Activated naive CD4-positive, alpha-beta T cell treated with anti-CD3 and anti-CD28 coated beads, Interleukin-2, amount 50 U/mL, for 72 hours (primary cell): ENCODE data around the gene ZNF280D. TPM values are rescaled to one million over a fixed set of nuclear protein-coding genes. Genes with fewer than 3 reads are reported as not detected.
"Not testable (repeated sequence)": the region's sequence is repeated elsewhere in the genome, so short reads cannot be mapped to it uniquely, and the experiment has no call there.

Source experiments
- ATAC-seq, 2 donors: fragments of 150-1000 bp; cut with Tn5 transposase; 2 replicates each; pipeline ENCODE4 v1.10.0; 2021; ENCODE audit warnings: mild to moderate bottlenecking in 2 of 2, moderate library complexity in 2 of 2
- DNase-seq, 2 donors: peaks; one replicate each; pipeline ENCODE4 v3.0.0; 2021 to 2022; ENCODE audit warnings: low spot score in 2 of 2
- H3K27ac Mint-ChIP-seq, 2 donors: one replicate each; pipeline ENCODE4 v1.8.0; 2022; ENCODE audit warnings: mild to moderate bottlenecking in 2 of 2, mixed read lengths in 2 of 2
- H3K36me3 Mint-ChIP-seq, 2 donors: one replicate each; pipeline ENCODE4 v1.8.0; 2022; ENCODE audit warnings: mixed read lengths in 2 of 2
- H3K9me3 Mint-ChIP-seq, 2 donors: one replicate each; pipeline ENCODE4 v1.8.0; 2022; ENCODE audit warnings: mixed read lengths in 2 of 2
- total RNA-seq, 2 donors: library from RNA; stranded (reverse); gene quantifications; one replicate each; pipeline ENCODE4 v1.2.3, GENCODE V29; 2022

The ZNF280D gene, protein sequence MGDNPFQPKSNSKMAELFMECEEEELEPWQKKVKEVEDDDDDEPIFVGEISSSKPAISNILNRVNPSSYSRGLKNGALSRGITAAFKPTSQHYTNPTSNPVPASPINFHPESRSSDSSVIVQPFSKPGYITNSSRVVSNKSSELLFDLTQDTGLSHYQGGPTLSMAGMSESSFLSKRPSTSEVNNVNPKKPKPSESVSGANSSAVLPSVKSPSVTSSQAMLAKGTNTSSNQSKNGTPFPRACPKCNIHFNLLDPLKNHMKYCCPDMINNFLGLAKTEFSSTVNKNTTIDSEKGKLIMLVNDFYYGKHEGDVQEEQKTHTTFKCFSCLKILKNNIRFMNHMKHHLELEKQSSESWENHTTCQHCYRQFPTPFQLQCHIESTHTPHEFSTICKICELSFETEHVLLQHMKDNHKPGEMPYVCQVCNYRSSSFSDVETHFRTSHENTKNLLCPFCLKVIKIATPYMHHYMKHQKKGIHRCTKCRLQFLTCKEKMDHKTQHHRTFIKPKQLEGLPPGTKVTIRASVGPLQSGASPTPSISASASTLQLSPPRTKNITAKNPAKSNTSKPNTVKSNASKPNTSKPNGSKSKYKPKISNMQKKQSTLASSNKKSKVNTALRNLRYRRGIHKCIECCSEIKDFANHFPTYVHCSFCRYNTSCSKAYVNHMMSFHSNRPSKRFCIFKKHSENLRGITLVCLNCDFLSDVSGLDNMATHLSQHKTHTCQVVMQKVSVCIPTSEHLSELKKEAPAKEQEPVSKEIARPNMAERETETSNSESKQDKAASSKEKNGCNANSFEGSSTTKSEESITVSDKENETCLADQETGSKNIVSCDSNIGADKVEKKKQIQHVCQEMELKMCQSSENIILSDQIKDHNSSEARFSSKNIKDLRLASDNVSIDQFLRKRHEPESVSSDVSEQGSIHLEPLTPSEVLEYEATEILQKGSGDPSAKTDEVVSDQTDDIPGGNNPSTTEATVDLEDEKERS
- 10 to 100 TPM in 1 of 2 donors, 1 to 10 TPM in 1; 6.7 to 17.6 TPM for total RNA-seq

DNA sequence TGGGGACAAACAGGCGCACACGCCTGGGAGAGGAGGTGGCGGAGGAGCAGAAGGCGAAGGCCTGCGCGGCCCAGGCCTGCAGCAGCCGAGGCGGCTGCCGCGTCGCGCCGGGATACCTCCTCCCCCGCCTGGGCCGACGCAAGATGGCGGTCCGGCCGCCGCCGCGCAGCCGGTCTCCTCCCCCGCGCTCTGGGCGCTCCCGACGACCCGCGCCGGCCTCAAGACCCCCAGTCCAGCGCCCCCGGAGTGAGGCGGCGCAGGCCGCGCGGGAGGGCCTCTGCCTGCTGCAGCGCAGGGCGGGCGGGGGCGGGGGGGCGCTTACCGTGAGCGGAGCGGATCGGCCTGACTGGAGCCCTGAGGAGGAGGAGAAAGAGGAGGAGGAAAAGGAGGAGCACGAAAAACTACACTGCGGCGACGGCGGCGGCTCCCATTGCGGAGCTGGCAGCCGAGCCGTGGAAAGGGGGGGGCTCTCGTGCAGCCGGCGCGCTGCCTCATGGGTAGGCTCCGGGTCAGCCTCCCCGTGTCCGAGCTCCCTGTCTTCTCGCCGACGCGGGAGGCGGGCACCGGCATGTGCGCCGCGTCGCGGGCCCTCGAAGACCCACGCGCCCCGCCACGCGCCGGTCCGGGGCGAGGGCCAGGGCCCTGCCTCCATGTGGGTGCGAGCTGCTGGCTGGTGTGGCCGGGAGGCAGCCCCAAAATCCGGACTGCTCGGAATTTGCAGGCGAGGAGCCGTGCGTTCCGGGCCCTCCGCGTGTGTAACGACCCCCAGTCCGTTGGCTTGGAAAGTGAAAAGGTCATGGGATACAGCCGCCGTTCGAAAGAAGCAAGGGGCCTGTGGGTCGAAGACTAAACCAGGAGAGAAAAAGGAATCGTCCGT is at the start of gene ZNF280D:
Gene ZNF280D (minus strand): TSS at position 374 of the 877 bp plus-strand sequence. CDS start 26,400 bp downstream, outside the sequence.
- Mint-ChIP-seq H3K9me3 (no peaks in the 10 kb centered on the region), H3K36me3 (peaks cover 7 to 25% of the 10 kb centered on the region in 2 donors), H3K27ac (peak within 1 kb of the TSS; percentile 98 to 99)
- DNase-seq (peak; percentile 70 to 72), ATAC-seq (peak; percentile 87 to 90)

- DNase-seq (no peak), ATAC-seq (no peak)
- Mint-ChIP-seq H3K9me3 (peaks cover 3 to 24% of the 10 kb centered on the region in 2 donors), H3K27ac (no peak overlapping the region), H3K36me3 (peaks cover 13 to 24% of the 10 kb centered on the region in 2 donors)
Measured at GRCh38 chr15:56782306-56782705, 49.0 kb upstream of the ZNF280D start.

- Mint-ChIP-seq H3K9me3 (peaks cover 3 to 24% of the 10 kb centered on the region in 2 donors), H3K27ac (no peak overlapping the region), H3K36me3 (peaks cover 13 to 24% of the 10 kb centered on the region in 2 donors)
- no peak for DNase-seq
- ATAC-seq = no peak
Measured at GRCh38 chr15:56781666-56782065, 48.4 kb upstream of the ZNF280D start.

DNA sequence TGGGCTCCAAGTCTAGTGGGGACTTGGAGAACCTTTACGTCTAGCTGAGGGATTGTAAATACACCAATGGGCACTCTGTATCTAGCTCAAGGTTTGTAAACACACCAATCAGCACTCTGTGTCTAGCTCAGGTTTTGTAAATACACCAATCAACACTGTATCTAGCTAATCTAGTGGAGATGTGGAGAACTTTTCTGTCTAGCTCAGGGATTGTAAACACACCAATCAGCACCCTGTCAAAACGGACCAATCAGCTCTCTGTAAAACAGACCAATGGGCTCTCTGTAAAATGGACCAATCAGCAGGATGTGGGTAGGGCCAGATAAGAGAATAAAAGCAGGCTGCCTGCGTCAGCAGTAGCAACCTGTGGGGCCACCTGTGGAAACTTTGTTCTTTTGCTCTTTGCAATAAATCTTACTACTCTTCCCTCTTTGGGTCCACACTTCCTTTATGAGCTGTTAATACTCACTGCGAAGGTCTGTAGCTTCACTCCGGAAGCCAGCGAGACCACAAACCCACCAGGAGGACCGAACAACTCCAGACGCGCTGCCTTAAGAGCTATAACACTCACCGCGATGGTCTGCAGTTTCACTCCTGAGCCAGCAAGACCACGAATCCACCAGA is 46.9 kb upstream of the ZNF280D start:
- Mint-ChIP-seq H3K36me3 (peaks cover 13 to 24% of the 10 kb centered on the region in 2 donors), H3K9me3 (peaks cover 3 to 24% of the 10 kb centered on the region in 2 donors)
- not testable (repeated sequence) for H3K27ac Mint-ChIP-seq
- ATAC-seq (peak in 1 of 2 donors; percentile 88), DNase-seq (peak in 1 of 2 donors; percentile 18)

GRCh38 chr15:56779449-56779848 is 46.1 kb upstream of the ZNF280D start:
- peaks cover 13 to 24% of the 10 kb centered on the region in 2 donors for H3K36me3 Mint-ChIP-seq
- H3K9me3 Mint-ChIP-seq = peaks cover 3 to 24% of the 10 kb centered on the region in 2 donors
- H3K27ac Mint-ChIP-seq, DNase-seq, ATAC-seq: not testable (repeated sequence)

- Mint-ChIP-seq H3K9me3 (peaks cover 3 to 21% of the 10 kb centered on the region in 2 donors), H3K36me3 (peaks cover 13 to 24% of the 10 kb centered on the region in 2 donors), H3K27ac (no peak overlapping the region)
- DNase-seq (no peak), ATAC-seq (no peak)
Measured at GRCh38 chr15:56778761-56779160, 45.5 kb upstream of the ZNF280D start.

DNA sequence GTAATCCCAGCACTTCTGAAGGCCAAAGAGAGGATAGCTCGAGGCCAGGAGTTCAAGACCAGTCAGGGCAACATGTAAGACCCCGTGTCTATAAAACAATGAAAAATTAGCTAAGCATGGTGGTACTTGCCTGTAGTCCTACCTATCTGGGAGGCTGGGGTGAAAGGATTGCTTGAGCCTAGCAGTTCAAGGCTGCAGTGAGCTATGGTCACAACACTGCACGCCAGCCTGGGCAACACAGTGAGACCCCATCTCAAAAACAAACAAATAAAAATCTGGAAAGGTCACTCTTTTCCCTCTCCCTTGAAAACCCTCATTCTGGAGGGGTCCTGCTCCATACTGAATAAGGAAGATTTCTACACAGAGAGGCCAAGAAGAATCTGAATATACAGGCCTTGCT is 43.5 kb upstream of the ZNF280D start:
- ATAC-seq = no peak
- Mint-ChIP-seq H3K9me3 (peaks cover 3 to 10% of the 10 kb centered on the region in 2 donors), H3K36me3 (peaks cover 13 to 16% of the 10 kb centered on the region in 2 donors), H3K27ac (no peak overlapping the region)
- DNase-seq = no peak

DNA sequence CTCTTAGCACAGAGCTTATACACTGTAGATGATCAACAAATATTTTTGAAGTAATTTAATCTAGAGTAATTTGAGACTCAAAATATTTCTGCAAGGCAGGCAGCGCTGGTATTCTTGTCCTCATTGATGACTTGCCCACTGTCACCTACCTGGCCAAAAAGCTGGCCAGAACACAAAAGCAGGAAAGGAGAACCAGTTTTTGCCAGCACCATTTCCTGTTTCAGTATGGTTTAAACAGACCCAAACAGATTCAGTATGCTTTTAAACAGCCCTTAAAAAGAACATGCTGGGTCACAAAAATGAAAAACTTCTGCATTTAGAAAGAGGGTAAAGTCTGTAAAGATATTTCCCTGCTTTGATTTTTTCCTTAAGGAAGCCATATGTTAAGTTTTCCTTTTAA is 42.3 kb upstream of the ZNF280D start:
- Mint-ChIP-seq H3K36me3 (peaks cover 6 to 13% of the 10 kb centered on the region in 2 donors), H3K9me3 (peaks cover 3 to 4% of the 10 kb centered on the region in 2 donors), H3K27ac (no peak overlapping the region)
- ATAC-seq (no peak), DNase-seq (no peak)

DNA sequence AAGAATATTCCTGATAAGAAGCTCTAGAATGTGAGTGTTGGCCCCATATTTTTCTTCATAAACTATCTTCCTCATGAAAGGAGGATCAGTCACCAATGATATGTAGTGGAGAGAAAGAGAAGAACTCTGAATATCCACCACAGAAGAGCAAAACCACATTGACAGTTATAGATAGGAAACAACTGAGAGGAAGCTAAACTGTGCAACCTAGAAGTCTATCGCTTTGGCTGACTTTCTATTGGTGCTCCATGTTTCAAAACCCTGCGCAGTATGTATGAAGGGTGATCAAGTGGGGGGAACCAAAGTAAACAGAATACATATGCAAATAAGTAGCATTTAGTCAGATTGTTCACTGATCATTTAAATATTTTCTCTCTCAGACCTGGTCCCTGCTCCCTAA is 41.0 kb upstream of the ZNF280D start:
- DNase-seq (no peak), ATAC-seq (no peak)
- H3K27ac Mint-ChIP-seq = no peak overlapping the region

GRCh38 chr15:56772868-56773639 is 39.7 kb upstream of the ZNF280D start:
- no peaks in the 10 kb centered on the region for H3K9me3 Mint-ChIP-seq
- peaks cover 0 to 6% of the 10 kb centered on the region in 2 donors for H3K36me3 Mint-ChIP-seq
- no peak overlapping the region for H3K27ac Mint-ChIP-seq
- DNase-seq (no peak), ATAC-seq (no peak)

More for the DNA sequence above, 41.0 kb upstream of the ZNF280D start:
- Mint-ChIP-seq H3K36me3 (peaks cover 0 to 6% of the 10 kb centered on the region in 2 donors), H3K9me3 (no peaks in the 10 kb centered on the region)

DNA sequence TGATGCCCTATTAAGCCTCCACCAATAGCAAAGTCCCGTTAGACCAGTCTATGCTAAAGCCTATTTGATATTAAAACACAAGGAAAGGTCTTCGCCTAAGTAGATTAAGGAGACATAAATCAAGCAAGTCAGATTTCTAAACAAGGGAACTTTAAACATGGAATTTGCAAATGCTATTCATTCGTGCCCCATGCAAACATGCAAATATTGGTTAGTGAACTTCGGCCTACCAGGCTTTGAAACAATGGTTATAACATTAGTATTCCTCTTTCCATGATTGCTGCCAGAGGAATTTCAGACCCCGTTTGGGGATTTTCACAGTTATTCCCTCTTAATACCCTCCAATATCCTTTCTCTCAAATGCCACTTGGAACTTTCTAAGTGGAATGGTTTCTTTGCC is 36.9 kb upstream of the ZNF280D start:
- H3K27ac Mint-ChIP-seq = no peak overlapping the region

DNA sequence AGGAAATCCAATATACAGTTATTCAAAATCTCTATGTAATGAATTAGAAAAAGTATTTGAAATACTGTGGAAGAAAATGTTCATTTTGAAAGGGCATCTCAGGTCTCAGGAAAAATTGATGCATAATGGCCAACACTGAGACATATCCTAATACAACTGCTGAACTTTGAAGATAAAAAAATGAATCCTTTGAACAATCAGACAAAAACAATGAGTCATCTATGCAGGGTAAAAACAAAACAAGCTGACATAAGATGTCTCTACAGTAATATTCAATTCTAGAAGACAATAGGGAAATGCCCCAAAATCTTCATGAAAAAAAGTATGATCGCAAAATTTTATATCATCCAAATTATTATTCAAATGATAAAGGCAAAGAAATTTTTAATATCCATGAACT is 34.0 kb upstream of the ZNF280D start:
- H3K9me3 Mint-ChIP-seq = no peaks in the 10 kb centered on the region
- H3K36me3 Mint-ChIP-seq = peaks cover 0 to 6% of the 10 kb centered on the region in 2 donors
- no peak for DNase-seq
- peak; percentile 46 to 96 for ATAC-seq
- peak overlapping the region in 1 of 2 donors; percentile 75 for H3K27ac Mint-ChIP-seq

More for the DNA sequence above, 36.9 kb upstream of the ZNF280D start:
- DNase-seq = no peak
- ATAC-seq = no peak
- H3K36me3 Mint-ChIP-seq = peaks cover 0 to 6% of the 10 kb centered on the region in 2 donors
- no peaks in the 10 kb centered on the region for H3K9me3 Mint-ChIP-seq

DNA sequence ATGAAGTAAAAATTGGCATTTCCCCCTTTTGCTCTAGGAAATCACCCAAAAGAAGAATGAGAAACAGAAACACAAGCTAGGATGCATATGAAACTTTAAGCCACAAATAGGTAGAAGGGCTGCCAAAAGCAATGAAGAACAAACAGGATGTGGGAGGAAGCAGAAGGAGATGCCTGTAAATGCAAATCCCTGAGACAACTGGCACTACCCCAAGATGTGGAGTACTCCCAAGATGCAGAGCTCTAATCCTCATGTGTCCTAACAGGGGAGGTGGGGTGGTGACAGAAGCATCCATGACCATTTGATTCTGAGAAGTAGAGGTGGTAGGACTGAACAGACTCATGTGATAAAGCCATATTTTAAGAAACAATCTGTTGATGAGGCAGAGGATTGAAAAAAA is 31.9 kb upstream of the ZNF280D start:
- Mint-ChIP-seq H3K27ac (peak overlapping the region in 1 of 2 donors; percentile 40), H3K9me3 (no peaks in the 10 kb centered on the region), H3K36me3 (no peaks in the 10 kb centered on the region)
- DNase-seq (peak in 1 of 2 donors; percentile 7), ATAC-seq (peak in 1 of 2 donors; percentile 31)

GRCh38 chr15:56763141-56763895 is 30.0 kb upstream of the ZNF280D start:
- Mint-ChIP-seq H3K36me3 (no peaks in the 10 kb centered on the region), H3K9me3 (no peaks in the 10 kb centered on the region), H3K27ac (no peak overlapping the region)
- DNase-seq (no peak), ATAC-seq (no peak)
